GM12892 (cell line): Measurements from ENCODE around the gene XIST.
"Not testable (repeated sequence)": the region's sequence is repeated elsewhere in the genome, so short reads cannot be mapped to it uniquely, and the experiment has no call there.

Source experiments
- POLR2A ChIP-seq: IDR thresholded peaks from 2 replicates; pipeline ENCODE4 v1.6.1; 2011; ENCODE audit warnings: low read depth, low read length, control low read depth
- TAF1 ChIP-seq: IDR thresholded peaks from 2 replicates; pipeline ENCODE4 v1.6.1; 2011; ENCODE audit warnings: low read depth, mild to moderate bottlenecking, control low read depth, low read length, borderline replicate concordance

DNA sequence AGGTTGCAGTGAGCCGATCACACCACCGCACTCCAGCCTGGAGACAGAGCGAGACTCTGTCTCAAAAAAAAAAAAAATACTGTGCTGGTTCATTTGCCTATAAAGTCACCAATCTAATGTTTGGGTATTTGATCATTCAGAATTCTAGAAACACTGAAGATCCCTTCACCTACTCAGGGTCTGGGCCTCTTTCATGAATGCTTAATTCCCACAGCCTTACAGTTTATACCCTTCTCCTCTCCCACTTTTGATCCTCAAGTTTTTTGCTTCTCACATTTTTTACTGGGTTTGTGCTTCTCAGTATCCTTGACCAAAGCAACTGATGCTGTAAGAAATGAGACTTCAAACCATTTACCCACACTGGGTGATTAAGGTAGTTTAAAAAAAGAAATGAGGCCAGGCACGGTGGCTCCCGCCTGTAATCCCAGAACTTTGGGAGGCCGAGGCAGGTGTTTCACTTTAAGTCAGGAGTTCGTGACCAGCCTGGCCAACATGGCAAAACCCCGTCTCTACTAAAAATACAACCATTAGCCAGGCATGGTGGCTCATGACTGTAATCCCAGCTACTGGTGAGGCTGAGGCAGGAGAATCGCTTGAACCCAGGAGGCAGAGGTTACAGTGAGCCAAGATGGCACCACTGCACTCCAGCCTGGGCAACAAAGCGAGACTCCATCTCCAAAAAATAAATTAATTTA is 32.5 kb downstream of the XIST start:
- not testable (repeated sequence) for TF ChIP-seq TAF1, POLR2A
